MM.1S (cell line): ENCODE results near the gene MYH7.

Experiments
- DNase-seq: peaks from one replicate; pipeline ENCODE4 v3.0.0-alpha.2; 2015
- H2AFZ ChIP-seq: fragments of 300-600 bp; sonication (generic); 2 replicates; pipeline ENCODE4 v1.6.0; 2016; ENCODE audit warnings: antibody characterized with exemption, low read length
- H3F3A ChIP-seq: fragments of 300-600 bp; sonication (generic); 2 replicates; pipeline ENCODE4 v1.6.1; 2016; ENCODE audit warnings: mild to moderate bottlenecking, antibody characterized with exemption, low read length, moderate library complexity, mixed read lengths; ENCODE audit not compliant: insufficient read depth
- H3K27ac ChIP-seq: fragments of 300-600 bp; sonication (generic); 2 replicates; pipeline ENCODE4 v1.5.1; 2016; ENCODE audit warnings: mild to moderate bottlenecking, low read length
- H3K27me3 ChIP-seq: fragments of 300-600 bp; sonication (generic); replicated peaks from 2 replicates; pipeline ENCODE4 v1.6.0; 2016; ENCODE audit warnings: low read length; ENCODE audit not compliant: insufficient read depth
- H3K36me3 ChIP-seq: fragments of 300-600 bp; sonication (generic); replicated peaks from 2 replicates; pipeline ENCODE4 v1.6.1; 2016; ENCODE audit warnings: mild to moderate bottlenecking, low read length, mixed read lengths; ENCODE audit not compliant: insufficient read depth
- H3K4me1 ChIP-seq: fragments of 300-600 bp; sonication (generic); 2 replicates; pipeline ENCODE4 v1.6.1; 2016; ENCODE audit warnings: low read length, mixed read lengths
- H3K4me2 ChIP-seq: fragments of 300-600 bp; sonication (generic); 2 replicates; pipeline ENCODE4 v1.6.0; 2016; ENCODE audit warnings: low read depth, low read length
- H3K4me3 ChIP-seq: fragments of 300-600 bp; sonication (generic); 2 replicates; pipeline ENCODE4 v1.5.1; 2016; ENCODE audit warnings: low read length, mixed read lengths
- H3K79me2 ChIP-seq: fragments of 300-600 bp; sonication (generic); 2 replicates; pipeline ENCODE4 v1.6.1; 2016; ENCODE audit warnings: mixed run types, low read length, mixed read lengths
- H3K9ac ChIP-seq: fragments of 300-600 bp; sonication (generic); 2 replicates; pipeline ENCODE4 v1.6.1; 2016; ENCODE audit warnings: low read length, mixed read lengths
- H3K9me2 ChIP-seq: fragments of 300-600 bp; sonication (generic); replicated peaks from 2 replicates; pipeline ENCODE4 v1.6.1; 2016; ENCODE audit warnings: mild to moderate bottlenecking, low read length, mixed read lengths; ENCODE audit not compliant: insufficient read depth
- H3K9me3 ChIP-seq: fragments of 300-600 bp; sonication (generic); replicated peaks from 2 replicates; pipeline ENCODE4 v1.6.1; 2016; ENCODE audit warnings: mild to moderate bottlenecking, low read length, mixed read lengths; ENCODE audit not compliant: insufficient read depth
- H4K20me1 ChIP-seq: fragments of 300-600 bp; sonication (generic); 2 replicates; pipeline ENCODE4 v1.6.1; 2016; ENCODE audit warnings: mild to moderate bottlenecking, low read length, moderate library complexity, mixed read lengths; ENCODE audit not compliant: insufficient read depth
- EZH2 ChIP-seq: fragments of 300-600 bp; sonication (generic); optimal IDR thresholded peaks from 2 replicates; pipeline ENCODE3; 2017; ENCODE audit warnings: low read depth, mild to moderate bottlenecking, antibody characterized with exemption, low read length, mixed read lengths
- EZH2phosphoT487 ChIP-seq: fragments of 300-600 bp; sonication (generic); IDR thresholded peaks from 2 replicates; pipeline ENCODE4 v1.6.1; 2018; ENCODE audit warnings: antibody characterized with exemption, low read length
- TF ChIP-seq, protein P1 (sequence below): fragments of 300-600 bp; sonication (generic); IDR thresholded peaks from 2 replicates; pipeline ENCODE4 v1.5.1; 2016; ENCODE audit warnings: antibody characterized with exemption, low read length, mixed read lengths

The MYH7 gene

DNA sequence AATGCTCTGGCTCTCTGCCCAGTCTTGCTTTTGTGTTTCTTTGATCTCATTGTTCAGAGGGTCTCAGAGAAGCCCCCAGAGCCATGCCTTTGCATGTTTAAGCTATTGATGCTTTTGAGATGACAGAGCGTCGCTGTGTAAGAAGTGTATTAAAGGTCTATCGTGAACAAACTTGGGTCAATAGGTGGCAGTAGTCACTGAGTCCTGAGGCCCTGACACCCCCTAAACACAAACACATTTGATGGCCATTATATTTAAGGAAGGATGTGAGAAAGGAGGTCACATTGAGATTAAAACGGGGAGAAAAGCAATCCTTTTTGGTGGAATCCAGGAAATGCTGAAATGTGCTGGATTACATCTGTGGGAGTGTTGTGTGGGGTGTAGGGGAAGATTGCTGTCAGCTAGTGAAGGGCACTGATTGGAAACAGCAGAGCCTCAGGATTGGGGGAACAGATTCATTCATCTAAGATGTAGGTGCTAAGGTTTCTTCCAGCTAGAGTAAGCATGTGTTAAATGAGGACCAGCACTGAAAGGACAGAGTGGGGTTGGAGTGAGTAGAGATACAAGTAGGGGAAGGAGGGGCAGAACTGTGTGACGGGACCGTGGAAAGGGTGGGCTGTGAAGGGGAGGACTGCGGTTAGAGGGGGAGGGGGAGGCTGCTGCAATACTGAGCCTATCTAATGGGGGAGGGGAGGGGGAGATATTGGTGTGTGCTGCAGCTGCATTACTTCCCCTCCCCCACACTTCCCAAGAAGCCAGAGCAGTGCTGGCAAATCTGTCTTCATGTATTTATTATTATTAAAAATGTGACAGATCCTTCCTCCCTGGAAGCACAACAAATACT, 46.7 kb upstream of the MYH7 start:
- no peak overlapping the region for H3K4me2 ChIP-seq
- TF ChIP-seq EZH2phosphoT487: no peak
- no peak overlapping the region for H2AFZ ChIP-seq
- no peaks in the 10 kb centered on the region for H3K79me2 ChIP-seq
- H3K4me1 ChIP-seq: no peaks in the 10 kb centered on the region
- H3K9ac ChIP-seq: no peak overlapping the region
- H3K9me3 ChIP-seq: no peaks in the 10 kb centered on the region
- no peak overlapping the region for H3K4me3 ChIP-seq
- no peaks in the 10 kb centered on the region for H3K27me3 ChIP-seq
- no peaks in the 10 kb centered on the region for H4K20me1 ChIP-seq
- no peaks in the 10 kb centered on the region for H3F3A ChIP-seq
- no peak overlapping the region for H3K27ac ChIP-seq
- no peak for DNase-seq
- no peaks in the 10 kb centered on the region for H3K36me3 ChIP-seq
- no peaks in the 10 kb centered on the region for H3K9me2 ChIP-seq

DNA sequence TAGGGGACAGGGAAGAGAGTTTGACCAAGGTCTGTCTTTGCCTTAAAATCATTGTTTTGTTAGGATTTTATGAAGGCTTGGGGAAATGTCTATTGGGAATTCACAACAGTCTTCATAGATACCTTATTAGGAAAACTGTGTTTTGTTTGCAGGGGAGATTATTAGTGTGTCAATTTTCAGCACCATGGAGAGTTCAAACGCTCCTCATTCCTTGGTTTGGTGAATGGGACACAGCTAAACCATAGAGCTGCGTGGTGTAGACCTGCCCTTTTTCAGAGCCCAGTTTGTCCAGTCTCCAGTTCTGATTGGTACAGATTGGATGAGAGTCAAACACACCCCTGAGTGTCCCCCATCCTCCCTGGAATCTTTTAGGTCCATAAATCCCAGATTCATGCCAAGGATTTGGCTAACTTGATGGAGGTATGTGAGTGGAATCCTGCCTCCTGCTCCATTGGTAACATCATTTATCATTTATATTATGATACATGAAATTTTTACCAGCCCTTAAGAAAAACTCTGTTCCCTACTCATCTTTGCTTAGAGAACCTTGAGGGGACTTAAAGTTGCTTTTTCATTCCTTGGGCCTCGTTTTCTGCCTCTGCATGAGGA, 46.0 kb upstream of the MYH7 start:
- Histone ChIP-seq H3K4me2 (no peak overlapping the region), H3K4me3 (no peak overlapping the region), H2AFZ (no peak overlapping the region), H3K4me1 (no peaks in the 10 kb centered on the region), H3K27me3 (no peaks in the 10 kb centered on the region), H3K9me2 (no peaks in the 10 kb centered on the region), H3K36me3 (no peaks in the 10 kb centered on the region), H3K9ac (no peak overlapping the region), H4K20me1 (no peaks in the 10 kb centered on the region), H3K79me2 (no peaks in the 10 kb centered on the region), H3F3A (no peaks in the 10 kb centered on the region), H3K27ac (no peak overlapping the region), H3K9me3 (no peaks in the 10 kb centered on the region)
- DNase-seq: no peak
- TF ChIP-seq, protein P1, sequence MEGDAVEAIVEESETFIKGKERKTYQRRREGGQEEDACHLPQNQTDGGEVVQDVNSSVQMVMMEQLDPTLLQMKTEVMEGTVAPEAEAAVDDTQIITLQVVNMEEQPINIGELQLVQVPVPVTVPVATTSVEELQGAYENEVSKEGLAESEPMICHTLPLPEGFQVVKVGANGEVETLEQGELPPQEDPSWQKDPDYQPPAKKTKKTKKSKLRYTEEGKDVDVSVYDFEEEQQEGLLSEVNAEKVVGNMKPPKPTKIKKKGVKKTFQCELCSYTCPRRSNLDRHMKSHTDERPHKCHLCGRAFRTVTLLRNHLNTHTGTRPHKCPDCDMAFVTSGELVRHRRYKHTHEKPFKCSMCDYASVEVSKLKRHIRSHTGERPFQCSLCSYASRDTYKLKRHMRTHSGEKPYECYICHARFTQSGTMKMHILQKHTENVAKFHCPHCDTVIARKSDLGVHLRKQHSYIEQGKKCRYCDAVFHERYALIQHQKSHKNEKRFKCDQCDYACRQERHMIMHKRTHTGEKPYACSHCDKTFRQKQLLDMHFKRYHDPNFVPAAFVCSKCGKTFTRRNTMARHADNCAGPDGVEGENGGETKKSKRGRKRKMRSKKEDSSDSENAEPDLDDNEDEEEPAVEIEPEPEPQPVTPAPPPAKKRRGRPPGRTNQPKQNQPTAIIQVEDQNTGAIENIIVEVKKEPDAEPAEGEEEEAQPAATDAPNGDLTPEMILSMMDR: no peak
- TF ChIP-seq EZH2 (no peak), EZH2phosphoT487 (no peak)

DNA sequence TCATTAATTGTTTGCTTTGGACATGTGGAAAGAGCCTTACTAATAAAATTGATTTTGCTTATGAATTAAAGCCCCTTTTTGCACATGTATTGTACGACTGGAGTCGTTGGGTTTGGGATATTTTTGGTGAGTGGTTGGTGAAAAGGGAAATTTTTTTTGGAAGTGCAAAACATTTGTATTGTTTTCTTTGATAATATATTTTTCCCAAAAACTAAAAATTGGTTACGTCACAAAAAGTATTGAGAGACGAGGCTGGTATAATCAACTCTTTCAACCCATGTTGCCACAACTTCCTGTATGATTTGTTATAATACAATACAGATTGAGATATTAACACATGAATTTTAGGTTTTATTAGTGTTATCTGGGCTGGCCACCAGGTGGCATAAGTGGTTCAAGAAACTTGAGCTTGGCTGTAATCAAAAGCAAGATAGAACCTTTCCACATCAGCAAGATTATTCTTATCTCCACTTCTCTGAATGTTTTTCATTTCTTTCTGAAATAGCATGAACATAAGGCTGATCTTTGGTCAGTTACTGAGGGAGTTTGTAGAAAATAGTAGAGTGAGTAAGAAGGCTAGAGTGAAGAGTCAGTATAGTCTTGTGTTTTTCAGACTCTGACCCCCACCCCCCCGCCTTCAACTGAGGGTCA, 42.8 kb upstream of the MYH7 start:
- no peaks in the 10 kb centered on the region for H3K9me2 ChIP-seq
- H2AFZ ChIP-seq: no peak overlapping the region
- H3K9ac ChIP-seq: no peak overlapping the region
- H3K9me3 ChIP-seq: no peaks in the 10 kb centered on the region
- no peaks in the 10 kb centered on the region for H3K79me2 ChIP-seq
- TF ChIP-seq, protein P1: peak; percentile 44
- TF ChIP-seq EZH2phosphoT487: no peak
- H4K20me1 ChIP-seq: no peaks in the 10 kb centered on the region
- H3K4me2 ChIP-seq: no peak overlapping the region
- H3K4me1 ChIP-seq: no peaks in the 10 kb centered on the region
- peak; percentile 49 for DNase-seq
- no peak overlapping the region for H3K4me3 ChIP-seq
- no peaks in the 10 kb centered on the region for H3K36me3 ChIP-seq
- H3K27me3 ChIP-seq: no peaks in the 10 kb centered on the region
- H3K27ac ChIP-seq: no peak overlapping the region
- H3F3A ChIP-seq: no peaks in the 10 kb centered on the region
